Measurements from ENCODE around the gene EVPL. TPM values are rescaled to one million over a fixed set of nuclear protein-coding genes. Genes with fewer than 3 reads are reported as not detected.

The EVPL gene
- total and polyA plus RNA-seq, 2 experiments from 2014 or later: 0.47 to 1.3 TPM

DNA sequence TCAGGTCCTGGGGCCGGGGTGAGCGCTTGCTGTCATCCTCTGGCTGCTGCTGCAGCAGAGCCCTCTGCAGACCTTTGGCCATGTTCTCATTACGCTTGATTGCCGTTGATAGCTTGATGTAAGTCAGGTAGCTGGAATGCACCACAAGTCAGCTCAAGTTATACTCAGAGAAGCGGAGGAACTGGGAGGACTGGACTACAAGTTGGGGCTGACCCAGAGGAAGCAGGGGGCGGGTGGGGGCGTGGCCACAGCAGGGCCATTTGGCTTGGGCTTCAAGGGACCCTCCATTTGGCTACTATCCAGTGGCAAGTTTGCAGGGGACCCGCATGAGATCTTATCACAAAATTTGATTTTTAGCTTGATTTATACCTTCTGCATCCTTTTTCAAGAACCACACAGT lies 19.0 kb upstream of the EVPL start:
- H3K36me3 ChIP-seq (ENCODE audit: insufficient read depth): peaks cover 56% of the 10 kb centered on the region
- H3K4me2 ChIP-seq: no peak overlapping the region
- H3K36me3 Mint-ChIP-seq (ENCODE audit: low read depth): peaks cover 84% of the 10 kb centered on the region

More for the DNA sequence above, 19.0 kb upstream of the EVPL start:
- H3K9me2 ChIP-seq (ENCODE audit: insufficient read depth): no peaks in the 10 kb centered on the region
- no peaks in the 10 kb centered on the region for H3K27me3 ChIP-seq (ENCODE audit: insufficient read depth)
- H3K27me3 Mint-ChIP-seq (ENCODE audit: insufficient read depth, low read depth, poor library complexity): peaks cover 3% of the 10 kb centered on the region
- no peak overlapping the region for H2AFZ ChIP-seq
- TF ChIP-seq CREB1 (CRISPR knock-in tag; IDR thresholded peaks at IDR 0.05; ENCODE audit: low read depth): no peak
- TF ChIP-seq, protein P1, sequence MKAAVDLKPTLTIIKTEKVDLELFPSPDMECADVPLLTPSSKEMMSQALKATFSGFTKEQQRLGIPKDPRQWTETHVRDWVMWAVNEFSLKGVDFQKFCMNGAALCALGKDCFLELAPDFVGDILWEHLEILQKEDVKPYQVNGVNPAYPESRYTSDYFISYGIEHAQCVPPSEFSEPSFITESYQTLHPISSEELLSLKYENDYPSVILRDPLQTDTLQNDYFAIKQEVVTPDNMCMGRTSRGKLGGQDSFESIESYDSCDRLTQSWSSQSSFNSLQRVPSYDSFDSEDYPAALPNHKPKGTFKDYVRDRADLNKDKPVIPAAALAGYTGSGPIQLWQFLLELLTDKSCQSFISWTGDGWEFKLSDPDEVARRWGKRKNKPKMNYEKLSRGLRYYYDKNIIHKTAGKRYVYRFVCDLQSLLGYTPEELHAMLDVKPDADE (IDR thresholded peaks at IDR 0.05): no peak
- TF ChIP-seq STAT1 (IDR thresholded peaks at IDR 0.05; ENCODE audit: unreplicated experiment): no peak
- no peak for TF ChIP-seq ZNF331 (CRISPR knock-in tag; IDR thresholded peaks at IDR 0.05; ENCODE audit: low read depth)
- TF ChIP-seq, protein P2, sequence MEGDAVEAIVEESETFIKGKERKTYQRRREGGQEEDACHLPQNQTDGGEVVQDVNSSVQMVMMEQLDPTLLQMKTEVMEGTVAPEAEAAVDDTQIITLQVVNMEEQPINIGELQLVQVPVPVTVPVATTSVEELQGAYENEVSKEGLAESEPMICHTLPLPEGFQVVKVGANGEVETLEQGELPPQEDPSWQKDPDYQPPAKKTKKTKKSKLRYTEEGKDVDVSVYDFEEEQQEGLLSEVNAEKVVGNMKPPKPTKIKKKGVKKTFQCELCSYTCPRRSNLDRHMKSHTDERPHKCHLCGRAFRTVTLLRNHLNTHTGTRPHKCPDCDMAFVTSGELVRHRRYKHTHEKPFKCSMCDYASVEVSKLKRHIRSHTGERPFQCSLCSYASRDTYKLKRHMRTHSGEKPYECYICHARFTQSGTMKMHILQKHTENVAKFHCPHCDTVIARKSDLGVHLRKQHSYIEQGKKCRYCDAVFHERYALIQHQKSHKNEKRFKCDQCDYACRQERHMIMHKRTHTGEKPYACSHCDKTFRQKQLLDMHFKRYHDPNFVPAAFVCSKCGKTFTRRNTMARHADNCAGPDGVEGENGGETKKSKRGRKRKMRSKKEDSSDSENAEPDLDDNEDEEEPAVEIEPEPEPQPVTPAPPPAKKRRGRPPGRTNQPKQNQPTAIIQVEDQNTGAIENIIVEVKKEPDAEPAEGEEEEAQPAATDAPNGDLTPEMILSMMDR (conservative IDR thresholded peaks at IDR 0.05; ENCODE audit: low read depth in 2 of 2): no peak
- TF ChIP-seq EZH2 (IDR thresholded peaks at IDR 0.05; ENCODE audit: low read depth, unreplicated experiment): no peak
- no peak for TF ChIP-seq JUNB (IDR thresholded peaks at IDR 0.05; ENCODE audit: unreplicated experiment)
- TF ChIP-seq, protein P3, sequence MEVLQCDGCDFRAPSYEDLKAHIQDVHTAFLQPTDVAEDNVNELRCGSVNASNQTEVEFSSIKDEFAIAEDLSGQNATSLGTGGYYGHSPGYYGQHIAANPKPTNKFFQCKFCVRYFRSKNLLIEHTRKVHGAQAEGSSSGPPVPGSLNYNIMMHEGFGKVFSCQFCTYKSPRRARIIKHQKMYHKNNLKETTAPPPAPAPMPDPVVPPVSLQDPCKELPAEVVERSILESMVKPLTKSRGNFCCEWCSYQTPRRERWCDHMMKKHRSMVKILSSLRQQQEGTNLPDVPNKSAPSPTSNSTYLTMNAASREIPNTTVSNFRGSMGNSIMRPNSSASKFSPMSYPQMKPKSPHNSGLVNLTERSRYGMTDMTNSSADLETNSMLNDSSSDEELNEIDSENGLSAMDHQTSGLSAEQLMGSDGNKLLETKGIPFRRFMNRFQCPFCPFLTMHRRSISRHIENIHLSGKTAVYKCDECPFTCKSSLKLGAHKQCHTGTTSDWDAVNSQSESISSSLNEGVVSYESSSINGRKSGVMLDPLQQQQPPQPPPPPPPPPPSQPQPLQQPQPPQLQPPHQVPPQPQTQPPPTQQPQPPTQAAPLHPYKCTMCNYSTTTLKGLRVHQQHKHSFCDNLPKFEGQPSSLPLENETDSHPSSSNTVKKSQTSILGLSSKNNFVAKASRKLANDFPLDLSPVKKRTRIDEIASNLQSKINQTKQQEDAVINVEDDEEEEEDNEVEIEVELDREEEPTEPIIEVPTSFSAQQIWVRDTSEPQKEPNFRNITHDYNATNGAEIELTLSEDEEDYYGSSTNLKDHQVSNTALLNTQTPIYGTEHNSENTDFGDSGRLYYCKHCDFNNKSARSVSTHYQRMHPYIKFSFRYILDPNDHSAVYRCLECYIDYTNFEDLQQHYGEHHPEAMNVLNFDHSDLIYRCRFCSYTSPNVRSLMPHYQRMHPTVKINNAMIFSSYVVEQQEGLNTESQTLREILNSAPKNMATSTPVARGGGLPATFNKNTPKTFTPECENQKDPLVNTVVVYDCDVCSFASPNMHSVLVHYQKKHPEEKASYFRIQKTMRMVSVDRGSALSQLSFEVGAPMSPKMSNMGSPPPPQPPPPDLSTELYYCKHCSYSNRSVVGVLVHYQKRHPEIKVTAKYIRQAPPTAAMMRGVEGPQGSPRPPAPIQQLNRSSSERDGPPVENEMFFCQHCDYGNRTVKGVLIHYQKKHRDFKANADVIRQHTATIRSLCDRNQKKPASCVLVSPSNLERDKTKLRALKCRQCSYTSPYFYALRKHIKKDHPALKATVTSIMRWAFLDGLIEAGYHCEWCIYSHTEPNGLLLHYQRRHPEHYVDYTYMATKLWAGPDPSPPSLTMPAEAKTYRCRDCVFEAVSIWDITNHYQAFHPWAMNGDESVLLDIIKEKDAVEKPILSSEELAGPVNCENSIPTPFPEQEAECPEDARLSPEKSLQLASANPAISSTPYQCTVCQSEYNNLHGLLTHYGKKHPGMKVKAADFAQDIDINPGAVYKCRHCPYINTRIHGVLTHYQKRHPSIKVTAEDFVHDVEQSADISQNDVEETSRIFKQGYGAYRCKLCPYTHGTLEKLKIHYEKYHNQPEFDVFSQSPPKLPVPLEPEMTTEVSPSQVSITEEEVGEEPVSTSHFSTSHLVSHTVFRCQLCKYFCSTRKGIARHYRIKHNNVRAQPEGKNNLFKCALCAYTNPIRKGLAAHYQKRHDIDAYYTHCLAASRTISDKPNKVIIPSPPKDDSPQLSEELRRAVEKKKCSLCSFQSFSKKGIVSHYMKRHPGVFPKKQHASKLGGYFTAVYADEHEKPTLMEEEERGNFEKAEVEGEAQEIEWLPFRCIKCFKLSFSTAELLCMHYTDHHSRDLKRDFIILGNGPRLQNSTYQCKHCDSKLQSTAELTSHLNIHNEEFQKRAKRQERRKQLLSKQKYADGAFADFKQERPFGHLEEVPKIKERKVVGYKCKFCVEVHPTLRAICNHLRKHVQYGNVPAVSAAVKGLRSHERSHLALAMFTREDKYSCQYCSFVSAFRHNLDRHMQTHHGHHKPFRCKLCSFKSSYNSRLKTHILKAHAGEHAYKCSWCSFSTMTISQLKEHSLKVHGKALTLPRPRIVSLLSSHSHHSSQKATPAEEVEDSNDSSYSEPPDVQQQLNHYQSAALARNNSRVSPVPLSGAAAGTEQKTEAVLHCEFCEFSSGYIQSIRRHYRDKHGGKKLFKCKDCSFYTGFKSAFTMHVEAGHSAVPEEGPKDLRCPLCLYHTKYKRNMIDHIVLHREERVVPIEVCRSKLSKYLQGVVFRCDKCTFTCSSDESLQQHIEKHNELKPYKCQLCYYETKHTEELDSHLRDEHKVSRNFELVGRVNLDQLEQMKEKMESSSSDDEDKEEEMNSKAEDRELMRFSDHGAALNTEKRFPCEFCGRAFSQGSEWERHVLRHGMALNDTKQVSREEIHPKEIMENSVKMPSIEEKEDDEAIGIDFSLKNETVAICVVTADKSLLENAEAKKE (CRISPR knock-in tag; IDR thresholded peaks at IDR 0.05): no peak
- no peak for TF ChIP-seq NANOG (IDR thresholded peaks at IDR 0.05; ENCODE audit: borderline replicate concordance)
- no peak for TF ChIP-seq ZNF114 (CRISPR knock-in tag; IDR thresholded peaks at IDR 0.05)
- TF ChIP-seq, protein P4, sequence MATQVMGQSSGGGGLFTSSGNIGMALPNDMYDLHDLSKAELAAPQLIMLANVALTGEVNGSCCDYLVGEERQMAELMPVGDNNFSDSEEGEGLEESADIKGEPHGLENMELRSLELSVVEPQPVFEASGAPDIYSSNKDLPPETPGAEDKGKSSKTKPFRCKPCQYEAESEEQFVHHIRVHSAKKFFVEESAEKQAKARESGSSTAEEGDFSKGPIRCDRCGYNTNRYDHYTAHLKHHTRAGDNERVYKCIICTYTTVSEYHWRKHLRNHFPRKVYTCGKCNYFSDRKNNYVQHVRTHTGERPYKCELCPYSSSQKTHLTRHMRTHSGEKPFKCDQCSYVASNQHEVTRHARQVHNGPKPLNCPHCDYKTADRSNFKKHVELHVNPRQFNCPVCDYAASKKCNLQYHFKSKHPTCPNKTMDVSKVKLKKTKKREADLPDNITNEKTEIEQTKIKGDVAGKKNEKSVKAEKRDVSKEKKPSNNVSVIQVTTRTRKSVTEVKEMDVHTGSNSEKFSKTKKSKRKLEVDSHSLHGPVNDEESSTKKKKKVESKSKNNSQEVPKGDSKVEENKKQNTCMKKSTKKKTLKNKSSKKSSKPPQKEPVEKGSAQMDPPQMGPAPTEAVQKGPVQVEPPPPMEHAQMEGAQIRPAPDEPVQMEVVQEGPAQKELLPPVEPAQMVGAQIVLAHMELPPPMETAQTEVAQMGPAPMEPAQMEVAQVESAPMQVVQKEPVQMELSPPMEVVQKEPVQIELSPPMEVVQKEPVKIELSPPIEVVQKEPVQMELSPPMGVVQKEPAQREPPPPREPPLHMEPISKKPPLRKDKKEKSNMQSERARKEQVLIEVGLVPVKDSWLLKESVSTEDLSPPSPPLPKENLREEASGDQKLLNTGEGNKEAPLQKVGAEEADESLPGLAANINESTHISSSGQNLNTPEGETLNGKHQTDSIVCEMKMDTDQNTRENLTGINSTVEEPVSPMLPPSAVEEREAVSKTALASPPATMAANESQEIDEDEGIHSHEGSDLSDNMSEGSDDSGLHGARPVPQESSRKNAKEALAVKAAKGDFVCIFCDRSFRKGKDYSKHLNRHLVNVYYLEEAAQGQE (IDR thresholded peaks at IDR 0.05; ENCODE audit: unreplicated experiment): no peak
- no peak for TF ChIP-seq POLR2AphosphoS5 (IDR thresholded peaks at IDR 0.05; ENCODE audit: low read depth)
- TF ChIP-seq EZH2phosphoT487 (IDR thresholded peaks at IDR 0.05; ENCODE audit: unreplicated experiment): no peak
- H4K20me1 ChIP-seq (replicated peaks; ENCODE audit: insufficient read depth): peaks cover 6% of the 10 kb centered on the region
- no peak overlapping the region for H3K27ac ChIP-seq (ENCODE audit: low read depth)
- DNase-seq (ENCODE audit: low spot score) (no peak), ATAC-seq (no peak)
- no peak overlapping the region for H3K4me3 ChIP-seq
- H3K9me3 Mint-ChIP-seq: no peaks in the 10 kb centered on the region
- peaks cover 9% of the 10 kb centered on the region for H3K4me1 Mint-ChIP-seq
- no peak overlapping the region for H3K27ac Mint-ChIP-seq
- H3K4me3 Mint-ChIP-seq: no peak overlapping the region
- peaks cover 9% of the 10 kb centered on the region; the same call in 1 of the 2 replicates for H3K4me1 ChIP-seq (ENCODE audit: insufficient read depth)
- H3F3A ChIP-seq (replicated peaks; ENCODE audit: low read depth): peaks cover 22% of the 10 kb centered on the region; the same call in 1 of the 2 replicates
- 0 out of 2 replicates have a peak, but pooled peaks cover under 1% of the 10 kb centered on the region for H3K79me2 ChIP-seq (replicated peaks; ENCODE audit: insufficient read depth)

Data from GM23338 (cell line).